Measurements from ENCODE around the gene MAGI2. TPM values are rescaled to one million over a fixed set of nuclear protein-coding genes. Genes with fewer than 3 reads are reported as not detected.

MAGI2 gene
- total RNA-seq, 4 donors from 2014 or later: 0.23 to 5.5 (median 0.45) TPM

GRCh38 chr7:79319369-79319768 lies 134.1 kb downstream of the MAGI2 start:
- no peak for DNase-seq
- TF ChIP-seq, protein P1, sequence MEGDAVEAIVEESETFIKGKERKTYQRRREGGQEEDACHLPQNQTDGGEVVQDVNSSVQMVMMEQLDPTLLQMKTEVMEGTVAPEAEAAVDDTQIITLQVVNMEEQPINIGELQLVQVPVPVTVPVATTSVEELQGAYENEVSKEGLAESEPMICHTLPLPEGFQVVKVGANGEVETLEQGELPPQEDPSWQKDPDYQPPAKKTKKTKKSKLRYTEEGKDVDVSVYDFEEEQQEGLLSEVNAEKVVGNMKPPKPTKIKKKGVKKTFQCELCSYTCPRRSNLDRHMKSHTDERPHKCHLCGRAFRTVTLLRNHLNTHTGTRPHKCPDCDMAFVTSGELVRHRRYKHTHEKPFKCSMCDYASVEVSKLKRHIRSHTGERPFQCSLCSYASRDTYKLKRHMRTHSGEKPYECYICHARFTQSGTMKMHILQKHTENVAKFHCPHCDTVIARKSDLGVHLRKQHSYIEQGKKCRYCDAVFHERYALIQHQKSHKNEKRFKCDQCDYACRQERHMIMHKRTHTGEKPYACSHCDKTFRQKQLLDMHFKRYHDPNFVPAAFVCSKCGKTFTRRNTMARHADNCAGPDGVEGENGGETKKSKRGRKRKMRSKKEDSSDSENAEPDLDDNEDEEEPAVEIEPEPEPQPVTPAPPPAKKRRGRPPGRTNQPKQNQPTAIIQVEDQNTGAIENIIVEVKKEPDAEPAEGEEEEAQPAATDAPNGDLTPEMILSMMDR (IDR thresholded peaks at IDR 0.05): no peak
- no peak for TF ChIP-seq POLR2A (IDR thresholded peaks at IDR 0.05)
- Histone ChIP-seq H3K27me3 (no peaks in the 10 kb centered on the region), H3K4me1 (peaks cover 0 to 5% (median 0%) of the 10 kb centered on the region in 3 donors), H3K27ac (no peak overlapping the region), H3K9me3 (no peaks in the 10 kb centered on the region), H3K4me3 (no peak overlapping the region), H3K36me3 (no peaks in the 10 kb centered on the region)
- intact Hi-C loops (cut with DNase I): no loop called here
- WGBS, 2 donors: 64 to 89% methylated on average over 1 of the region's 1 CpG

DNA sequence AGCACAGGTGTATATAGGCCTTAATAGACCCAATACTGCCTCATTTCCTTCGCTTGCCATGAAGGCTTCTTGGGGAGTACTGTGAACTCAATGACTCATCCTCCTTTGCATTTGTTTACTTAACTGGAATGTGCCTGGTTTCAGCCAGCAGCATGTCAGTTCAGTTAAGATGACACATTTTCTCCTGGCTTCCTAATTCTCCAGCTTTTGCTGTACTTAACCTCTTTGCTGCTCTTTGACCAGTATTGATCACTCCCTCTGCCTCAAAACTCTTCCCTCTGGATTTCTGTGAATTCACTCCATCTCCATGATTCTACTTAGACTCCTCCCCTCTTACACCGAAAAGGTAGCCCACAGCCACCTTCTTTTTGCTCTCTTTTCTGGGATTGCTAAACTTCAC lies 135.7 kb downstream of the MAGI2 start:
- intact Hi-C loops (cut with DNase I): no loop called here
- TF ChIP-seq POLR2A (IDR thresholded peaks at IDR 0.05): no peak
- TF ChIP-seq, protein P1 (IDR thresholded peaks at IDR 0.05): no peak
- H3K36me3 ChIP-seq: no peaks in the 10 kb centered on the region
- no peak overlapping the region for H3K27ac ChIP-seq
- no peaks in the 10 kb centered on the region for H3K27me3 ChIP-seq
- 56 to 60% methylated on average over 2 of the region's 2 CpGs for WGBS, 2 donors
- DNase-seq: no peak
- no peak overlapping the region for H3K4me3 ChIP-seq
- H3K4me1 ChIP-seq: peaks cover 0 to 5% (median 0%) of the 10 kb centered on the region in 3 donors
- no peaks in the 10 kb centered on the region for H3K9me3 ChIP-seq

DNA sequence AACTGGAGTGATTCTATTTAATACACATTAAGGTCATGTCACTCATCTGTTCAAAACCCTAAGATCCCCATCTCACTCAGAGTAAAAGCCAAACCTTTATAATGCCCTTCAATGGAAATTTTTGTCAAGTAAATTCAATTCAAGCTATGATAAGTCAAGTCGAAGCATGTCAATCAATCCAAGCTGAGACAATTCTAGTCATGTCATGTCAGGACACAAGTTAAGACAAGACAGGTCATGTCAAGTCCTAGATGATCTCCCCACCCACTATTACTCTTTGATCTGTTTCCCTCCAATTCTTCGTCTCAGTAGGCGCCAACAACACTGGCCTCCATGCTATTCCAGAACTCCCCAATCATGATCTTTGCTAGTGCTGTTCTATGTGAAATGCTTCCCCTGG lies 141.4 kb downstream of the MAGI2 start:
- intact Hi-C loops (cut with DNase I): no loop called here
- no peaks in the 10 kb centered on the region for H3K4me1 ChIP-seq
- no peaks in the 10 kb centered on the region for H3K9me3 ChIP-seq
- no peak overlapping the region for H3K4me3 ChIP-seq
- H3K27ac ChIP-seq: no peak overlapping the region
- TF ChIP-seq, protein P1 (IDR thresholded peaks at IDR 0.05): no peak
- TF ChIP-seq POLR2A (IDR thresholded peaks at IDR 0.05): no peak
- 86 to 87% methylated on average over 3 of the region's 3 CpGs for WGBS, 2 donors
- no peaks in the 10 kb centered on the region for H3K36me3 ChIP-seq
- no peak for DNase-seq
- H3K27me3 ChIP-seq: no peaks in the 10 kb centered on the region

- no peak overlapping the region for H3K27ac ChIP-seq
- no peaks in the 10 kb centered on the region for H3K9me3 ChIP-seq
- WGBS, 2 donors: 59 to 74% methylated on average over 4 of the region's 4 CpGs
- no peak overlapping the region for H3K4me3 ChIP-seq
- no peak for DNase-seq
- H3K4me1 ChIP-seq: no peaks in the 10 kb centered on the region
- no peak for TF ChIP-seq POLR2A (IDR thresholded peaks at IDR 0.05)
- TF ChIP-seq, protein P1 (IDR thresholded peaks at IDR 0.05): no peak
- no peaks in the 10 kb centered on the region for H3K27me3 ChIP-seq
- H3K36me3 ChIP-seq: no peaks in the 10 kb centered on the region
- intact Hi-C loops (cut with DNase I): no loop called here
Measured at GRCh38 chr7:79308192-79308591, 145.3 kb downstream of the MAGI2 start.

DNA sequence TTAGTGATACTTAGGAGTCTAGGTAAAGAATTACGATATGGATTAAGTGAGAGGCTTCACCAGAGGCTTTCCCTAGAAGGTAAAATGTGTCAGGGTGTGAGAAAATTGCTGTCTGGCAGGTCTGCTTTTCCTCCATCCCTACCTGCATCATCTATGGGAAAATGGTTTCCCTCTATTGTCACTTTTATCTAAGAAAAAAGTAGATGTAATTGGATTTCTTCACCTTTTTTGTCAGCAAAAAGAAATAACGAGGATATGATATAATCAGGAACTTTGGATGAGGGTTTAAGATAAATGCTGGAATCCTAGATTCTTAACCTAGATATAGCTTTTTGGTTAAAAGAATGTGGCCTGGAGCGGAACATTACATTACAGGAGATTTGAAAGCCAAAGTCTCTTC lies 146.1 kb downstream of the MAGI2 start:
- no peaks in the 10 kb centered on the region for H3K27me3 ChIP-seq
- intact Hi-C loops (cut with DNase I): no loop called here
- no peak overlapping the region for H3K4me3 ChIP-seq
- no peak for DNase-seq
- no peaks in the 10 kb centered on the region for H3K4me1 ChIP-seq
- no peaks in the 10 kb centered on the region for H3K9me3 ChIP-seq
- WGBS, 2 donors: 71 to 96% methylated on average over 3 of the region's 3 CpGs
- no peak for TF ChIP-seq POLR2A (IDR thresholded peaks at IDR 0.05)
- TF ChIP-seq, protein P1 (IDR thresholded peaks at IDR 0.05): no peak
- no peak overlapping the region for H3K27ac ChIP-seq
- no peaks in the 10 kb centered on the region for H3K36me3 ChIP-seq

Measured in esophagus squamous epithelium (tissue), 5 donors.